Stimulated activated CD8-positive, alpha-beta memory T cell treated with anti-CD3 and anti-CD28 coated beads, Interleukin-7, amount 100 ng/mL, for 4 hours (primary cell): ENCODE data around the gene APEH.

ENCODE experiments used
- DNase-seq, 2 donors: peaks; one replicate each; pipeline ENCODE4 v3.0.0-alpha.2; 2020; ENCODE audit warnings: low read depth in 2 of 2

The APEH gene

GRCh38 chr3:49673715-49674496 lies at the start of gene APEH:
Gene APEH, plus strand, starts transcription at chr3:49674351. Its CDS starts 51 bp downstream, at chr3:49674402.
- DNase-seq = peak; percentile 95 to 98

- no peak for DNase-seq
These were observed 49.1 kb upstream of the APEH start for GRCh38 chr3:49625071-49625470.

- DNase-seq = no peak
These were observed 48.0 kb upstream of the APEH start for GRCh38 chr3:49626101-49626581.

- no peak for DNase-seq
These were observed 47.4 kb upstream of the APEH start for GRCh38 chr3:49626796-49627195.

GRCh38 chr3:49627634-49628033 lies 46.5 kb upstream of the APEH start:
- no peak for DNase-seq

GRCh38 chr3:49628249-49628648 lies 45.9 kb upstream of the APEH start:
- no peak for DNase-seq

- no peak for DNase-seq
These were observed 44.7 kb upstream of the APEH start for GRCh38 chr3:49629451-49629850.

GRCh38 chr3:49629866-49630265 lies 44.3 kb upstream of the APEH start:
- no peak for DNase-seq

GRCh38 chr3:49630784-49631183 lies 43.4 kb upstream of the APEH start:
- no peak for DNase-seq

- DNase-seq = no peak
These were observed 39.4 kb upstream of the APEH start for GRCh38 chr3:49634736-49635135.

GRCh38 chr3:49636883-49637609 lies 37.1 kb upstream of the APEH start:
- no peak for DNase-seq

GRCh38 chr3:49638445-49638844 lies 35.7 kb upstream of the APEH start:
- no peak for DNase-seq

- no peak for DNase-seq
These were observed 34.6 kb upstream of the APEH start for GRCh38 chr3:49639551-49639950.

- DNase-seq = no peak
These were observed 32.9 kb upstream of the APEH start for GRCh38 chr3:49641292-49641691.

- no peak for DNase-seq
These were observed 32.0 kb upstream of the APEH start for GRCh38 chr3:49641921-49642707.

- no peak for DNase-seq
These were observed 31.4 kb upstream of the APEH start for GRCh38 chr3:49642708-49643145.

- no peak for DNase-seq
These were observed 29.5 kb upstream of the APEH start for GRCh38 chr3:49644684-49645083.

- no peak for DNase-seq
These were observed 27.9 kb upstream of the APEH start for GRCh38 chr3:49646236-49646635.

GRCh38 chr3:49647741-49648140 lies 26.4 kb upstream of the APEH start:
- DNase-seq = no peak

GRCh38 chr3:49648354-49649019 lies 25.7 kb upstream of the APEH start:
- no peak for DNase-seq

GRCh38 chr3:49649576-49649975 lies 24.6 kb upstream of the APEH start:
- no peak for DNase-seq

GRCh38 chr3:49650177-49650576 lies 24.0 kb upstream of the APEH start:
- no peak for DNase-seq
